ENCODE results near the gene ANTKMT. TPM values are rescaled to one million over a fixed set of nuclear protein-coding genes. Genes with fewer than 3 reads are reported as not detected.

ANTKMT gene
- total RNA-seq, 1 donor from 2014 or later: 22.6 TPM

GRCh38 chr16:729768-730665 lies 9.1 kb downstream of the ANTKMT start:
- no peaks in the 10 kb centered on the region for H3K9me3 ChIP-seq (ENCODE audit: insufficient read depth, low read depth, low read length)
- H3K4me1 ChIP-seq (ENCODE audit: insufficient read depth, low read length): peaks cover 12% of the 10 kb centered on the region
- Mint-ChIP-seq H3K36me3 (ENCODE audit: low read depth, unreplicated experiment) (peaks cover 5% of the 10 kb centered on the region), H3K9me3 (ENCODE audit: unreplicated experiment) (no peaks in the 10 kb centered on the region), H3K4me1 (ENCODE audit: low read depth, unreplicated experiment) (no peaks in the 10 kb centered on the region), H3K27ac (ENCODE audit: unreplicated experiment) (no peak overlapping the region), H3K4me3 (ENCODE audit: unreplicated experiment) (no peak overlapping the region), H3K27me3 (ENCODE audit: low read depth, unreplicated experiment) (no peaks in the 10 kb centered on the region)
- no peak overlapping the region for H3K4me2 ChIP-seq (ENCODE audit: low read length)
- no peaks in the 10 kb centered on the region for H3K79me2 ChIP-seq (ENCODE audit: insufficient read depth, low read length)
- H4K20me1 ChIP-seq (ENCODE audit: insufficient read depth, low read length): no peaks in the 10 kb centered on the region
- FAIRE-seq: no peak
- no peak overlapping the region for H3K27ac ChIP-seq (ENCODE audit: low read depth, low read length)
- TF ChIP-seq, protein P1, sequence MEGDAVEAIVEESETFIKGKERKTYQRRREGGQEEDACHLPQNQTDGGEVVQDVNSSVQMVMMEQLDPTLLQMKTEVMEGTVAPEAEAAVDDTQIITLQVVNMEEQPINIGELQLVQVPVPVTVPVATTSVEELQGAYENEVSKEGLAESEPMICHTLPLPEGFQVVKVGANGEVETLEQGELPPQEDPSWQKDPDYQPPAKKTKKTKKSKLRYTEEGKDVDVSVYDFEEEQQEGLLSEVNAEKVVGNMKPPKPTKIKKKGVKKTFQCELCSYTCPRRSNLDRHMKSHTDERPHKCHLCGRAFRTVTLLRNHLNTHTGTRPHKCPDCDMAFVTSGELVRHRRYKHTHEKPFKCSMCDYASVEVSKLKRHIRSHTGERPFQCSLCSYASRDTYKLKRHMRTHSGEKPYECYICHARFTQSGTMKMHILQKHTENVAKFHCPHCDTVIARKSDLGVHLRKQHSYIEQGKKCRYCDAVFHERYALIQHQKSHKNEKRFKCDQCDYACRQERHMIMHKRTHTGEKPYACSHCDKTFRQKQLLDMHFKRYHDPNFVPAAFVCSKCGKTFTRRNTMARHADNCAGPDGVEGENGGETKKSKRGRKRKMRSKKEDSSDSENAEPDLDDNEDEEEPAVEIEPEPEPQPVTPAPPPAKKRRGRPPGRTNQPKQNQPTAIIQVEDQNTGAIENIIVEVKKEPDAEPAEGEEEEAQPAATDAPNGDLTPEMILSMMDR (IDR thresholded peaks at IDR 0.05; ENCODE audit: insufficient read depth, low read depth, low read length): no peak
- no peak for TF ChIP-seq EZH2 (IDR thresholded peaks at IDR 0.05; ENCODE audit: insufficient read depth, low read length)
- no peaks in the 10 kb centered on the region for H3K27me3 ChIP-seq (ENCODE audit: insufficient read depth, low read length)
- H2AFZ ChIP-seq (ENCODE audit: low read depth, low read length): no peak overlapping the region
- no peaks in the 10 kb centered on the region for H3K36me3 ChIP-seq (ENCODE audit: insufficient read depth, low read length)
- no peak overlapping the region for H3K4me3 ChIP-seq (ENCODE audit: insufficient read depth, low read depth, low read length)
- no peak for DNase-seq (ENCODE audit: low read depth)
- H3K9ac ChIP-seq (ENCODE audit: low read length): no peak overlapping the region

DNA sequence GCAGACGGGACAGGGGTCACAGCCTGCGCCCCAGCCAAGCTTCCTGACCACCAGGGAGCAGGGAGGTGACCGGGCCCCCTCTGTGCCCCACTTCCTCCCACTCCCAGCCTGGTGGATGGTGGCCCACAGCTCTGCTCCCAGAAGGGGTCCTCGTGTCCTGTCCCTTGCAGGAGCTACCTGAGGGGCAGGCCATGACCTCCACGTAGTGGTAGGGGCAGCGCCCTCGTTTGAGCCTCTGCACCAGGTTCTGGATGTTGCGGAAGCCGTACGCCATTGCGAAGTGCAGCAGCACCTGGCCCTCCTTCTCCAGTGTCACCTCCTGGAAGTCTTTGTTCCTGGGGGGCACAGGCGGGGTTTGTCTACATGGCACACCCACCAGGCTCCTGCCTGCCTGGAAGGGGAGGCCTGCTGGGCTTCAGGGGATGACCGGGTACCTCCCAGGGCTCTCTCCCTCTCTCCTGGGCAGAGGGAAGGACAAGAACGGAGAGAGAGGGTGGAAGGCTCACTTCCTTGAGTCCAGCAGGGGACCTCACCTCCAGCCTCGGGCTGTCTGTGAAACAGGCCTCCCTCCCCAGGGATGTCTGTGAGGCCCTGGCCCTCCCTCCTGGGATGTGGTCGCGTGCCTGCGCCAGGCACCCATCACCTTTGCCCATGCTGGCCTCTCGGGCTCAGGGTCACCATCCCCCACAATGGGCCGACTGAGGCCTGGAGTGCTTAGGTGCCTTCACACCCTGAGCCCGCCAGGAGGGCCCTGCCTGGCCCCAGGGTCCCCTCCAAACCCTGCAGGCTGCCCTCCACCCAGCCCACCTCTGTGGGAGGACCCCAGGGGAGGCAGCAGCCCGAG lies 9.9 kb downstream of the ANTKMT start:
- Mint-ChIP-seq H3K27ac (ENCODE audit: unreplicated experiment) (no peak overlapping the region), H3K9me3 (ENCODE audit: unreplicated experiment) (no peaks in the 10 kb centered on the region), H3K36me3 (ENCODE audit: low read depth, unreplicated experiment) (peaks cover 8% of the 10 kb centered on the region), H3K27me3 (ENCODE audit: low read depth, unreplicated experiment) (no peaks in the 10 kb centered on the region), H3K4me3 (ENCODE audit: unreplicated experiment) (no peak overlapping the region), H3K4me1 (ENCODE audit: low read depth, unreplicated experiment) (no peaks in the 10 kb centered on the region)
- no peak overlapping the region for H2AFZ ChIP-seq (ENCODE audit: low read depth, low read length)
- H3K27me3 ChIP-seq (ENCODE audit: insufficient read depth, low read length): no peaks in the 10 kb centered on the region
- H3K4me1 ChIP-seq (ENCODE audit: insufficient read depth, low read length): peaks cover 12% of the 10 kb centered on the region
- H3K4me3 ChIP-seq (ENCODE audit: insufficient read depth, low read depth, low read length): no peak overlapping the region
- no peak overlapping the region for H3K9ac ChIP-seq (ENCODE audit: low read length)
- DNase-seq (ENCODE audit: low read depth) (no peak), FAIRE-seq (no peak)
- H3K79me2 ChIP-seq (ENCODE audit: insufficient read depth, low read length): no peaks in the 10 kb centered on the region
- no peak overlapping the region for H3K27ac ChIP-seq (ENCODE audit: low read depth, low read length)
- H4K20me1 ChIP-seq (ENCODE audit: insufficient read depth, low read length): no peaks in the 10 kb centered on the region
- TF ChIP-seq, protein P1 (IDR thresholded peaks at IDR 0.05; ENCODE audit: insufficient read depth, low read depth, low read length): no peak
- TF ChIP-seq EZH2 (IDR thresholded peaks at IDR 0.05; ENCODE audit: insufficient read depth, low read length): no peak
- H3K36me3 ChIP-seq (ENCODE audit: insufficient read depth, low read length): peaks cover 3% of the 10 kb centered on the region
- no peak overlapping the region for H3K4me2 ChIP-seq (ENCODE audit: low read length)
- no peaks in the 10 kb centered on the region for H3K9me3 ChIP-seq (ENCODE audit: insufficient read depth, low read depth, low read length)

Data from astrocyte (in vitro differentiated cells and primary cell).